GM18508 (cell line): ENCODE results near the gene ITGA8.

Source experiments
- ATAC-seq: cut with Tn5 transposase; IDR thresholded peaks from one replicate; pipeline ENCODE4 v1.9.1; 2021; ENCODE audit warnings: moderate number of reproducible peaks; ENCODE audit not compliant: insufficient read depth, unreplicated experiment

ITGA8 gene

DNA sequence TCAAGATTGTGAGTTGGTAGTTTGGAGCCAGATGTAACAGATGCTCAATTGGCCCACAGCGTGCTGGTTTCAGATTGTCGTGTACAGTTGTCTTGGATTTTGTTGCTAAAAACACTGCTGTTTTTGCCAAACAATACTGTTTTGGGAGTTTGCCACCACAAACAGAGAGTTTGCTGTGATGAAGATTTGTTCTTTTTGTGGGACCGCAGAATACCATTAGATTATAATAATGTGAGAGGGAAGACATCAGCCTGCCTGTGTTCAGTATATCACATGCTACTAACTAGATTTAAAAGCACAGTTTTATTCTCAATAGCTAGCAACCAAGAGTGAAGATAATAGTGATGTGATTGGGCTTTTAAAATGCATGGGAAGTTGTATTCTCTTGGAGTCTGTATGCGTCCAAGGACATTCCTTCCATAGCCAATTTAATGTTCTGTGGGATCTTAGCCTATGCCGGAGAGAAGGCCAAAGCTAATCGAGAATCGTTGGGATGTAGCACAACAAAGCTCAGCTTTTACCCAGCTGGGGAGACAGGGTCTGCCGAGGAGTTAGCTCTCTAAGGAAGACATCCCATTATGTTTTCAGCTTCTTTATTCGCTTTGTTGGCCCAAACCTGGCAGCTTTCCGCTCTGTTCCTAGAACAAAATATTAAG lies 18.7 kb upstream of the ITGA8 start:
- ATAC-seq: no peak

DNA sequence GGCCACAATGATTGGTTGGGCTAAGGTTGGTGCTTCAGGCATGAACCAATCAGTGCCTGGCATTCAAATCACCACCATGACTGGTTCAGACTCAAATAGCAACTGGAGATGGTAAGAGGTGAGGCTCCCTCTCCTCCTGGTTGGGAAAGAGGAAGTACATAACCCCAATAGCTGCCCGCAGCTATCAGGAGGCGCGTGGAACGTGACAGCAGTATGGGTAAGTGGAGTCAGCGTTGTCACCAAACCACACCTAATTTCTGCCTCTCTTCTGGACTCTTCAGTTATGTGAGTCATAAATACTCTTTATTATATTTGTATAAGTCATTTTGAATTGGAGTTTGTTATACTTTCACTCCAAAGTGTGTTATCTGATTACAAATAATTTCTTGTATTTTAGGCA lies 17.9 kb upstream of the ITGA8 start:
- no peak for ATAC-seq

GRCh38 chr10:15735763-15736162 lies 16.0 kb upstream of the ITGA8 start:
- ATAC-seq: no peak

DNA sequence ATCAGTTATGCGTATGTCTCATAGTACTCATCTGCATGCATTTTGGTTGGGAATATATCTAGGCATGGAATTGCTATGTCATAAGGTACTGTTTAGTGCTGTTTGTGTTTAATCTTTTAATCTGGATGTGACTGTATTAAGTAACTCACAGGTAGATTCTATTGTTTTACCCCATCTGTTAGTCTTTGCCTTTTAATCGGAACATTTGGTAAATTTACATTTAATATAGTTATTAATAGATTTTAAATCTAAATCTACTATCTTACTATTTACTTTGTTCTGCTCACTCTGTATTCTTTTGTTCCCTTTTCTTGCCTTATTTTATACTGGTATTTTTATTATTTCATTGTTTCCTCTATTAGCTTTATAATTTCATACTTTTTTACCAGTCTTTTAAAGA lies 10.6 kb upstream of the ITGA8 start:
- no peak for ATAC-seq

- no peak for ATAC-seq
Measured at GRCh38 chr10:15729890-15730289, 10.2 kb upstream of the ITGA8 start.

DNA sequence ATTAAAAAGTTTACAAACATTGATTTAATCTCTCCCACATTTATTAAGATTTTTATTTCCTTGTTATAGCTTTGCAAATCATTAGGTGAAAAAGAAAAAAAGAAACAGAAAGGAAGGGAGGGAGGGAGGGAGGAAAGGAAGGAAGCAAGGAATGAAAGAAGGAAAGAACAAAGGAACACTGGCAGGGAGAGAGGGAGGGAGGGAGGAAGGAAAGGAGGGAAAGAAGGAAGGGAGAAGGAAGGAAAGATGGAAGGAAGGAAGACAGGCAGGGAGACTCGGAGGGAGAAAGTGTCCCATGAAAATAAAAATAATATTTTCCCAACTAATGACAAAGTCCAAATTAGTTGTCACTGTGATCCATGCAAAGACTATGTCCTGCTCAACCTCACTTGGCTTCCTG lies 6.3 kb upstream of the ITGA8 start:
- ATAC-seq: no peak

- no peak for ATAC-seq
Measured at GRCh38 chr10:15725603-15726002, 5.9 kb upstream of the ITGA8 start.

DNA sequence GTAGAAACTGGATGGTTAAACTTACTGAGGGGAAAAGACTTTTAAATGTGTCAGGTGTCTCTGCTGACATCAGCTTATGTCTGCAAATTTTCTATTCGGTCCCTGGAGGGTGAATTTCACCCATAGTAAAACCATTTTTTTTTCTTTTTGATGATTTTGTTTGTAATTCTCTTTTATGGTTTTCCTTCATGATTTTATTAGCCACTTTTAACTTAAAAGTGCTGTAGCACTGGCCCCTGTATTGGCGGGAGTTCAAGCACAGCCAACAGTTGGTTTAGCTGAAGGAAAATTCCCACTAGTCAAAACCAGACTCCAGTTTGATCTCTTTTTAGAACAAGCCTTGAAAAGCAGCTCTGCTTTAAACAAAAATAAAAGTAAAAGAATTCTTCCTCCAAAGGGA lies 5.0 kb upstream of the ITGA8 start:
- ATAC-seq: no peak

DNA sequence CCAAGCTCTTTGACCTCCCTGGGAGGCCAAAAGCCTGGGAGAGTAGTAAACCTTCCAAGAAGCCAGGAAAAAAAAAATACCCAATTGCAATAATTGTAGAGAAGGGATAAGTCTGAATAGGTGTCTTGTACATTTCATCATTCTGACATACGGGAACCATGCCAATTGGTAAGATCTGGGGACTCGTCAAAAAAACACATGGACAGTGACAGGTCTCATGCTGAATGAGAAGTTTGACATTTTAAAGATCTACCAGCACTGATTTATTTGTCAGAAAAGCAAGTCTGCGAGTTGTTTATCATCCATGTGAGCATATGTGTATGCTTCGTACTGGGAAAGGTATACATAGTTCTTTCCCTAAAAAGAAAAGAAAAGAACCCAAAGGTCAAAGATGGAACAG lies 4.1 kb upstream of the ITGA8 start:
- no peak for ATAC-seq

DNA sequence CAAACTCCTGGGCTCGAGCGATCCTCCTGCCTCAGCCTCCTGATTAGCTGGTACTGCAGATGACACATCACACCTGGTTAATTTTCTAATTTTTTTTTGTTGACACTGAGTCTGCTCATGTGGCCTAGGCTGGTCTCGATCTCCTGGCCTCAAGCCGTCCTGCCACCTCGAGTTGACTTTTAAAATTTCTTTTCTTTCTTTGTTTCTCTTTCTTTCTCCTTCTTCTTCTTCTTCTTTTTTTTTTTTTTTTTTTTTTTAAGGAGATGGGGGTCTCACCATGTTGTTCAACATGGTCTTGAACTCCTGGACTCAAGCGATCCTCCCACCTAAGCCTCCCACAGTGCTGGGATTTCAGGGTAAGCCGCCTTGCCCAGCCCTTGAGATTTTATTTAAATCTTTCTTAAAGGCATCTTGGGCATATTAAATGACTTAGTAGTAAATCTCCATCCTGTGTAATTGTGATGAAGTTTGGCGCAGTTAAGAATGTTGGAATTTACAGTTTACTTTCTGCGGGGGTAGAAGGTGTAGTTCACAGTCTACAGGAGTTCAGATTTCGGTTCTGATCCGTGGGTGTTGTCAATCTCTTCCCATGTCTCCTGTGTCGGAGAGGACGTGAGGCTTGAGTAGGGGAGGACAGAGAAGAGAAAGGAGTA lies 1.0 kb upstream of the ITGA8 start:
- ATAC-seq: no peak

DNA sequence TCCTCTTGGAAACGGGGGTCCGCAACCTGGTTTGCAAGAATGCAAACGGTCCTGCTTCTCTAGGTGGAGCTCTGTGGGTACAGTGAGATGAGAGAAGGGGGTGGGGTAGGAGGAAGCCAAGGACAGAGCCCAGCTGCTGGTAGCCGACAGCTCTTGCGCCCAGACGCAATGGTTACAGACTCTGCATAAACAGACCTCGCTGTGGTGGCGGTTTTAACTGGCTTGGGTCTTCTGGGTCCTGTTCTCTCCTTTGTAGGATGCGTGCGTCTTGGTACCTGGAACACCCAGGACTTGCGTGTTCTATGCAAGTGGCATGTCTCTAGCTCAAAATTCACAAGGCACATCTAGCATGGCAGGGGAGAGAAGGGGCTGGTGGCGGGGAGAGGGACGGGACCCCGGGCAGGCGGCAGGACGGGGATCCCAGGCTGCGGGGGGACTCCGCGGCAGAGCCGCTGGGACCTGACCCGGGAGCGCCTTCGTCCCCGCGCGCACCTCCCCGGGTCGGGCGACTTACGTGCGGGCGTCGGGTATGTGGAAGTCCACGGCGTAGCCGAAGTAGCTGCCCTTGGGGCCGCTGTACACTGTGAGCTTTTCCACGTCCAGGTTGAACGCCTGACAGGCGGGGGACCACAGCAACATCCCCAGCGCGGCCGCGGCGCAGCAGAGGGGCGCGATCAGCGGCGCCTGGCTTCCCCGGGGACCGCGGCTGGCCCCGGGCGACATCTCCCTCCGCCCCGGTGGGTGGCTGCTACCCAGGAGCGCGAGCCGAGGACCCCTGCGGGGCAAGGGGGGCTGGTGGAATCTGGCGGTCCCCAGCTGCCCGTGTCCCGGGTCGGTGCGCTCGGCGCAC lies 448 bp downstream of the ITGA8 start:
- ATAC-seq: no peak

DNA sequence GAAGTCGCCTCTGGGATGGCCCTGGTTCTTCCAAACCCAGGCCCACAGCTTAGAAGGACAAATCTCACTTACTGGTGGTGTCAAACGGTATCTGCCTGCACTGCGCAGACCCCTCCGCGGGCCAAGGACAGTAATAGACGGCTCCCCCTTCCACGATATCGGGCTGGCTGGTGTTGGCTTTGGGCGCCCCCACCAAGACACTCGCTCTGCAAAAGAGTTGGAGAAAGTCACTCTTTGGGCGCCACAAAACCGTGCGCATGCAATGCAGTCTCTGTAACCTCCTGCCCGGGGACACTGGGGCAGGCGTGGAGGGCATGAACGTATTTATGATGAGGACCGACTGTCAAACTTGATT lies 1.1 kb downstream of the ITGA8 start:
- no peak for ATAC-seq

GRCh38 chr10:15715619-15716227 lies 4.0 kb downstream of the ITGA8 start:
- ATAC-seq: no peak

- ATAC-seq: no peak
Measured at GRCh38 chr10:15714847-15715246, 4.9 kb downstream of the ITGA8 start.

DNA sequence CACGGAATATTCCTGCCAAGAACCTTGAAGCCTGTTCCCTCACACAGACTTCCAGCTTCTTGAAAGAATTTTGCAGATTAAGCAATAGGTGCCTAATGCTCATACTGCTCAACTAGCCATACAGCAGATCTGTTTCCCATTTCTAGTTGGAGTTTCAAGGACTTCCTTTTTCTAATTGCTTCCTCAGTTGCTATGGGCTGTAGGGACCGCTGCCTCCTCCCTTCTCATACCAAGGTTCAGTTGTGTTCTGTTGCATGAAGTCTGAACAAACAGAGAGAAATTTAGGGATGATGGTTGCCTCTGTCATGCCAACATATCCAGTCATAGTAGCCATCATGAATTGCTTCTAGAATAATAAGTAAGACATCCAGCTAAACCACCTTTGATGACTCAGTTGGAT lies 6.8 kb downstream of the ITGA8 start:
- ATAC-seq: no peak

GRCh38 chr10:15710455-15710854 lies 9.3 kb downstream of the ITGA8 start:
- no peak for ATAC-seq

- no peak for ATAC-seq
Measured at GRCh38 chr10:15705298-15705697, 14.4 kb downstream of the ITGA8 start.

- no peak for ATAC-seq
Measured at GRCh38 chr10:15704581-15704968, 15.1 kb downstream of the ITGA8 start.

DNA sequence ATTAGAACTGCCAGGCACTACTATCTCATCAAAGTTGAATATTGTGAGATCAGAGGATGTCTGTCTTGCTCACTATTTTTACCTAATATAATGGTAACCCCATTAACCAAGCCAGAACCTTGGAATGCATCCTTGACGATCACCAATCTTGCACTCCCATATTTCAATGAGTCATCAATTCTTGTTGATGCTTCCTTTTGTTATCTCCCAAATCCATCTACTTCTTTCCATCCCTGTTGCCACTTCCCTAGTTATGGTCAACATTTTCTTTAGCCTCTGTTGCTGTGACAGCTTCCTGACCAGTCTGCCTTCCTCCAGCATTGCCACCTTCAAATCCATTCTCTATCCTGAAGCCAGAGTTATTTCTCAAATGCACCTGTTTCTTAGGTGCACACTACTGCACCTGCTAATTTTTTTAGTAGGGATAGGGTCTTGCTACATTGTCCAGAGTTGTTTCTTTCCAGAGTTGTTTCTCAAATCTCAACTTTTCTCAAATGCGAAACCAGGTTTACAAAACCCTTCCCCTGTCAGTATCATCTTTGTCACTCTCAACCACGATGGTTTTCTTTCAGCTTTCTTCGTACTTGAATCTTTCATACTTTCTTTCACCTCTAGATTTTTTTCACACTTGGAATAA lies 15.7 kb downstream of the ITGA8 start:
- no peak for ATAC-seq

DNA sequence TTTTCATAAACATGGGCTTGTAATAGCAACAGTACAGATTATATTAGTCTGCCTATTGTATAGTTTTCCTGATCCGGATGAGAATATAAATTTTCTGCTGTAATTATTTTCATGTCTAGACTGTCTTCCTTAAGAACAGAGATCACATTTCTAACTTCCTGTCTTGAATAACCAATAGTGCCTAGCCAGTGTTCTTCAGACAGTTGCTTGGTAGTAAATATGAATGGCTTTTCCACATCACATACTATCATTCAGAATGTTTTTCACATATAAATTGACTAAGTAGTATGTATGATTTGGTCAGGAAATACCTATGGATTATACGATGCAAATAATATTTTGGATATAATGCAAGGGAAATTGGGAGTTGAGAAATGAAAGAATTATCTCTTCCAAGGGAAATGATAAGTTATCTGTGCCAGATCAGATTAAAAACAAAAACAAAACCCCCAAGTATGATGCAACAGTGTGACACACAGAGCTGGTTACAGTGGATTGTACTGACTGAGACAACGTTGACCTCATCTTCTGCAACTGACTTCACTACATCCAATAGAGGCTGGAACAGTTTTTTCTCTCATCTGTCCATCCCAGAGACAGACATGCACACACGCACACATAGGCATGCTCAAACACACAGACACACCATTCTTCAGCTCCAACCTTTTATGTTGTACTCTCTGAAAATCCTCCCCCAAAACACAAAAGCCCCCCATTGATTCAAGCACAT lies 16.4 kb downstream of the ITGA8 start:
- no peak for ATAC-seq
